Activated CD4-positive, CD25-positive, alpha-beta regulatory T cell treated with anti-CD3 and anti-CD28 coated beads, Interleukin-2, amount 50 U/mL, for 24 hours (primary cell): Measurements from ENCODE around the gene NAXE.
"Not testable (repeated sequence)": the region's sequence is repeated elsewhere in the genome, so short reads cannot be mapped to it uniquely, and the experiment has no call there.

Experiments used
- ATAC-seq, 2 donors: fragments of 150-1000 bp; cut with Tn5 transposase; one replicate each; pipeline ENCODE4 v1.10.0; 2021; ENCODE audit warnings: mild to moderate bottlenecking in 1 of 2, moderate library complexity in 1 of 2

Gene NAXE

DNA sequence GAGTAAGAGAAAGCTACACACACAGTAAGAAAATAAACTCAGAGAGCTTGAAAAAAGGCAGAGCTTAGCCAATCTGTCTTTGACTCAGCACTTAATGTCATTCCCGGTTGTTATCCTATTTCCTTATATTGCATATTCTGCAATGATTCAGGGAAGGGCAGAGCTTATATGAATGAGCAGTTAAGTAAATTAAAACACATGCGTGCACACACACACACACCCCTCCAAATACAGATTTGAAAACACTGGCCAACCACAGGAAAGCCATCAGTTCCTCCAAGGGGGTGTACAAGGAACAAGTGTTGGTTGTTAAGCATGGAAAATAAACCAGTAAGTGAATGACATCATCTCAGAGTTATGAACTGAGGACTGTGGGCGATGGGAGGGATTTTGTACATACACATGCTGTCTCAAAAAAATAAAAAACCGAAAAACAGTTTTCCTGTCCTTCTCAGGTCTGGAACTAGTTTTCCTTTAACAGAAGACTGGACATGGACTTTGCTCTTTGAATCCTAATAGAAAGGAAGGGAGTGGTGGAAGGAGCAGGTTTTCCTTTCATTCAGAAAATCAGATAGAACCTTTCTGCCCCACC, 20.2 kb upstream of the NAXE start:
- ATAC-seq, result no peak

DNA sequence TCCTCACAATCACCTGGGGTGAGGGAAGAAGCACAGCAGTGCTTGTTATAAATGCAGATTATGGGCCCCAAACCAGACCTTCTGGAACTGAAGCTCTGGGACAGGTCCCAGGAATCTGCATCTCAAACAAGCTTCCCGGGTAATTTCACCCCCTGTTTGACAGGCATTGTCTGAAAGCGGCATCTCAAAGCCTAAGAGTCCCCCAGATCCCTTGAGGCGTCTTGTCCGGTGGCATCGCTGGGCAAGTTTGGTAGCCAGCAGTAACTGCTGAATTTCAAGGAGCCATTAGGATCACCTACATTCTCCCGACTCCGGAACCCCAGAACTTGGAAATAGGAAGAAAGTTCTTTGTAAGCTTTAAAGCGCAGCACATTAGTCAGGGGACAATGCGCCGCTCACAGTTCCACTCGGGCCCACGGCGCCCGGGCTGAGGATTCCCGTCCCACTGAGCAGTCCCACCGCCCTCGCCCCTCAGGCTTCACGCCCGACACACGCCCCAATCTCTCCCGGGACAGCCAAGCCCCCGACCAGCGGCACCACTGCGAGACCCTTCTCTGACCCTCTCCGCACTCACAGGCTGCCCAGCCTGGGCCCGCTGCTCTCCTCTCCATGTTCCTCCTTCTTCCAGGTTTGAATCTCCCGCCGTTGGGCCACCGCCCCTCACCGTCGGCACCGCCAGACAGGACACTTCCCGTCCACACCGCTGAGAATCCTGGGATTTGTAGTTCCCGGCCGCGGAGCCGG, 19.5 kb upstream of the NAXE start, which contains the start of gene IQGAP3:
TSS of gene IQGAP3 (minus strand) at position 647 of the 744 bp plus-strand sequence. CDS start at position 611, 36 bp downstream.
- peak; percentile 92 to 96 for ATAC-seq

DNA sequence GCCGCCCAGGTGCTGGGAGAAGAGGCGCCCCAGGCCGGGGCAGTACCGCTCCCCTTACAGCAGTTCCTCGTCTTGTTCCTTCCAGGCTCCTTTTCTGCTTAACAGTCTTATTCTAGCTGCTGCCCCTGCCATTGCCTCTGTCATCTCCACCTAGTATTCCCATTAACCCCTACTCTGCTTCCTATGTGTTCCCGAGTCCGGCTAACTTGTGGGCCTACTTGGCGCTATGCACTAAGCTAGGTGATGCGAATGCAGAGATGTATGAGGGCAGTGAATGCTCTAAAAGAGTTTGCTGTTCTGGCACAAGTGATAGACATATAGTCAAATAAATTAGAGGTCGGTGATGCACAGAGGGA, 18.9 kb upstream of the NAXE start:
- ATAC-seq, result no peak

DNA sequence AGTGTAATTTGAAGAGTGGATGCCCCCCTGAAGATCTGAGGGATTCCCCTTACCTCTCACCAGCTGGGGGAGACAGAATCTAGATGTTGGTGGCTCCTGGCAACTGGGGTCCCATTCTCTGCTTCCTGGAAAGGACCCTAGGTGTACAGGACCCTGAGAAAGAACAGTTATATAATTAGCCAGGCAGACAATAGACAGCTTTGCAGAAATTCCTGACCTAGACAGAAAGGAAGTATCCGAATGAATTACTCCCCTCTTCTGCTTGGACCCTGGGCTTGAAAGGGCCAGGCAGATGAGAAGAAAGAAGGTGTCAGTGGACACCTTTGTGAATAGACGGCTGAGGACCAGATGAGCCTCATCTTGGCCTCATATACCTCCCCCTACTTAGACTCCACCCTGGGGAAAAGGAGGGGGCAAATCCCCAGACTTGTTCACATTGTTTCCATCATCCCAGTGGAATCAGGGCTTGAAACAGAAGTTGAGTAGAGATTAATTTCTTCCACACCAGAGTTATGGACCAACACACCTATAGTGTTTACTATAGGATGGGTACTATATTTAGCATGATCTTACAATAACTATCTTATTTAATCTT, 17.4 kb upstream of the NAXE start:
- no peak for ATAC-seq

DNA sequence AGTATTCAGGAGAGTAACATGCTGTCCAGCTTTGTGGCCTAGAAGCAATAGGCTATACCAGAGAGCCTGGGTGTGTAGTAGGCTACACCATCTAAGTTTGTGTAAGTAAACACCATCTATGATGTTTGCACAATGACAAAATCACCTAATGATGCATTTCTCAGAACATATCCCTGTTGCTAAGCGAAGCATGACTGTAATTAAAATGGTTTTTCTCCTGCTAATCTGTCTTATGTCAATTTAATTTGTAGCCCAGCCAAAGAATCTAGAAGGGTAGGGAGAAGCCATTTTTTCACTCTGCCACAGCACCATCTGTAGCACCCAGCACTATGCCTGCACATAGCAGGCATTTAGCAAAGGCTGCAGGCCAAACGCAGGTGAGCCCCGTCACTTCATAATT, 14.0 kb upstream of the NAXE start:
- ATAC-seq, result no peak

DNA sequence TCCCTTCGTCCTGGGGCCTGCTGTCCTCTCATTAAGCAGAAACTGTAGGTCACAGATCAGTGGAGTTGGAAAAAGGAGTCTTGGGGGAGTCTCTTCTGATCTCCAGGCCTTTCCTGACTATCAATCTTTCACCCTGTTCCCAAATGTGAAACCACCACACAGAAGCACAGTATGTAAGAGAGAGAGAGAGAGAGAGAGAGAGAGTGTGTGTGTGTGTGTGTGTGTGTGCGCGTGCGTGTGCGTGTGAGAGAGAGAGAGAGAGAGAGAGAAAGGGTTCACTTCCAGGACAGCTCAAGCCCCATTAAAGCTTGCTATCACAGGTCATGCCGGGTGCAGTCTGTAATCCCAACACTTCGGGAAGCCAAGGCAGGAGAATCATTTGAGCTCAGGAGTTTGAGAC, 13.5 kb upstream of the NAXE start:
- ATAC-seq, result no peak

DNA sequence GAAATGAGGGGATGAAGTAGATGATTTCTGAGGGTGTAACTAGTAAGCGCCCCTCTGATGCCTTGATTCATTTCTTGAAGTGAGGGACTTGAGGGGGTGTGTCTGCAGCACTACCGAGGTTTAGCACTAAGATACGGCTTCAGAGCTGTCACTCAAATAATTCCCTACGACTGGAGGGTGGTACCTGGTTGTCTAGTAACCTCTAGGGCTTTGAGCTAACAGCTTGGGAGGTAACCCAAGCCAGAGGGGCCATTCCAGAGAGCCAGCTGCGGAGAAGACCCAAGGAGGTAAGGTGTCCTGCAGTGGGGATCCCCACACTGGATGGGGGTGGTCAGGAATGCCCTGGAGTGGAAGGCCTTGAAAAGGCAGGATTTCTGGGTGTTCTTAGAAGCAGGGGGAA, 12.1 kb upstream of the NAXE start, which contains the start of gene TTC24:
TSS of gene TTC24 (plus strand) at position 252 of the 400 bp plus-strand sequence. CDS start 1,642 bp downstream, outside the sequence.
- ATAC-seq, result no peak

DNA sequence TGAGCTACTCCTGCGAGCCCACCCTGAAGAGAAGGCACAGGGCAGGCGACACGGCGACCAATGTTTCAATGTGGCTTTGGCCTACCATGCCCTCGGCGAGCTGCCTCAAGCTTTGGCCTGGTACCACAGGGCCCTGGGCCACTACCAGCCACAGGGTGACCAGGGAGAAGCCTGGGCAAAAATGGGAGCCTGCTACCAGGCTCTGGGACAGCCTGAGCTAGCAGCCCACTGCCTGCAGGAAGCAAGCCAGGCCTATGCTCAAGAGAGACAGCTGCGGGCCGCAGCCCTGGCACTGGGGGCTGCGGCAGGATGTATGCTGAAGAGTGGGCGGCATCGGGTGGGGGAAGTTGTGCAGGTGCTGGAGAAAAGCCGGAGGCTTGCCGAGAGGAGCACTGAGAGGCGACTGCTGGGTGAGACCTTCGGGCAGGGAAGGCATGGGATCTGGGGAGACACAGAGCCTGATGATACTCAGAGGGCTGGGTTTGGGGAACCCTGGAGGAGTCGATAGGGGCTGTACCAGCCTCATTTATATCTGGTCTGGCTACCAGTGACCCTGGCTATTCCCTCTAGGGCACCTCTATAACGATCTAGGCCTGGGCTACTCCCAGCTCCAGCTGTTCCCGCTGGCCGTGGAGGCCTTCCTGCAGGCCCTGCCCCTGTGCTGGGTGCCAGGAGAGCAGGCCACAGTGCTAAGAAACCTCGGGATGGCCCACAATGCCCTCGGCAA, 9.8 kb upstream of the NAXE start:
- peak; percentile 45 to 64 for ATAC-seq

DNA sequence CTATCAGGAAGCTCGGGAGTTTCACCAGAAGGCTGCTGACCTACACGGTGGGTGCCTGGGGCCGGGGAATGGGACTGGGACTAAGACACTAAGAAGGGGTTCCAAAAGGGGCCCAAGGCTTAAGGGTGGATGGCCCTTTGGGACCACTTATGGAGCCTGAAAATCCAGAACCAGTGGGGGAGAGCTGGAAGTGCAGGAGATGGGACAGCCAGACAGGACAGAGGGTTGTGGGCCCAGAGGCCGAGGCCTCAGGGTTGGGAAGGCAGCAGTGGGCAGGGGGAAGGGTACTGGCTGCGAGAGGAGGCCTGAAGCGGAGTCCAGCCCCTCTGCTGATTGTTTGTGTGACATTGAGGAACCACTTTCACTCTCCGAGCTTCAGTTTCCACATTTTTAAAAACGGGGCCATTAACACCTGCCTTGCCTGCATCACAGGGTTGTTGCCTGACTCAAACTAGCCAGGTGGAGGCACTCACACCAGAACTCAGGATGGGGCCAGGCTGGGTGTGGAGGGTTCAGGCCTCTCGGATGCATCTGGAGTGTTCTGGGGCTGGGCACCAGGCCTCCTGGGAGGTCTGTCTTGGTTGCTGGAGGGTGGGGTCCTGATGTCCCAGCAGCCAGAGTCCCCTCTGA, 9.1 kb upstream of the NAXE start:
- ATAC-seq, result peak; percentile 13 to 25

DNA sequence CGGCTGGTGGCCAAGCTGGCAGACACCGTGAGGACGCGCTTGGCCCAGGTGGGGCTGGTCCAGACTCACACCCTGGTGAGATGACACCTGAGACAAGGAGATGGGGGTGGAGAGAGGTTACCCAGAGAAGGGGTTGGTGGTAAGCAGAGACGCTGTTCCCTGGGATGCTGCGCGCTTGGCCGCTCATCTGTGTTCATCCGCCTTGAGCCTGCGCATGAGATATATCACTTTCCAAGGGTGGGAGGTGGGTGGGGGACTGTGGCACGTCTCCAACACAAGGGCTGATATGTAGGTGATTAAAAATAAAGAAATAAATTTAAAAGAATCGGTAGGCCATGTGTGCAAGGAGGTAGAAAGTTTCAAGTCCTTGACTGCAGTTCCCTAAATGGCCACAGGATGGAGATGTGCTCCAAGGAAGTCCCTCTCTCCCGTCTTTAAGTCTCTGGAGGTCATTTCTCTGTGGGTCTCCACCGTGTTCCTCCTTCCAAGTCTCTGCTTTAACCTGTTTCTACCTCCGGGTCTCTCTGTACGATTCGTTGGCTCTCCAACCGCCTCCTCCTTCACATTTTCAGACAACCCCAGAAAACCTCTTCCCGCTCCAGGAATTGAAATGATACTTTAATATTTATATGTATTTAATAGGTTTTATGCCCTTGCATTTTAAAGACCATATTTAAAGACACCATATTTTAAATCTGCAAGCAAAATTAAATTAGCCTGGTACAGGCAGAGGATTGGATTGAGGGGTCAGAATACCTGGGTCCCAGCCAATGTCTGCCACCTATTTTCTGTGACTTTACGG, 7.6 kb upstream of the NAXE start:
- ATAC-seq, result peak in 1 of 2 donors; percentile 56

DNA sequence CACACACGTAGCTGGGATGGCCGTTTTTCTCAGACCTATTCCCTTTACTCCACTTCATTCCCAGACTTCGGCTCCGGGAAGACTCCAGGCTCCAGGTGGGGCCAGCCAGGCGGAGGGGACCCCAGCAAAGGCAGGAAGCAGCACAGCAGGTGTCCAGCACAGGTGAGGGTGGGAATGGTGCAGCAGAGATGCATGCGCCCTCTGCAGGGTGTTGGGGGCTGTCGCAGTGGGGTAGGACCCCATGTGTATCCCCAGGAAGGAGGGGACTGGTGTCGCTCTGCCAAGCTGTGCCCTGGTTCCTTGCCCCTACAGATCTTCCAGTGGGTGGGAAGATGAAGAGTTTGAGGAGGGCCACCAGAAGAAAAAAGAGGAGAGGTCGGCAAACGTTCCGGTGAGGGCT, 6.8 kb upstream of the NAXE start:
- ATAC-seq, result no peak

DNA sequence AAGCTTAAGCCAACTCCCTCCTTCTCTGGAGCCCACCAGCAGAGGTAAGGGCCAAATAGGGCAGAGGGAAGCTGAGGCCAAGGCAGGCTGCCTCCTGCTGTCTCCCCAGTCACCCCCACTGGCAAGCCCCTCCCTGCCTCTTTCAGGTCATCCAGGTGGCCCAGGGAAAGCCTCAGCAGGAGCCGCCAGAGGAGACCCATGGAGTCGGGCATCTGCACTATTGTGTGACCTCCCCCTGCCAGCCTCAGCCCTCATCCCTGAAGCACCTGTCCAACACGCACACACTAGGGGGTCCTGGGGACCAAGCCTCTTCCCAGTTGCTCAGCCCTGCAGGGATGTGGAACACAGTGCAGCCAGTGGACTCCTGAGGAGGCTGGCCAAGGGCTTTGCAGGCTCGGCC, 5.3 kb upstream of the NAXE start:
- ATAC-seq, result no peak

DNA sequence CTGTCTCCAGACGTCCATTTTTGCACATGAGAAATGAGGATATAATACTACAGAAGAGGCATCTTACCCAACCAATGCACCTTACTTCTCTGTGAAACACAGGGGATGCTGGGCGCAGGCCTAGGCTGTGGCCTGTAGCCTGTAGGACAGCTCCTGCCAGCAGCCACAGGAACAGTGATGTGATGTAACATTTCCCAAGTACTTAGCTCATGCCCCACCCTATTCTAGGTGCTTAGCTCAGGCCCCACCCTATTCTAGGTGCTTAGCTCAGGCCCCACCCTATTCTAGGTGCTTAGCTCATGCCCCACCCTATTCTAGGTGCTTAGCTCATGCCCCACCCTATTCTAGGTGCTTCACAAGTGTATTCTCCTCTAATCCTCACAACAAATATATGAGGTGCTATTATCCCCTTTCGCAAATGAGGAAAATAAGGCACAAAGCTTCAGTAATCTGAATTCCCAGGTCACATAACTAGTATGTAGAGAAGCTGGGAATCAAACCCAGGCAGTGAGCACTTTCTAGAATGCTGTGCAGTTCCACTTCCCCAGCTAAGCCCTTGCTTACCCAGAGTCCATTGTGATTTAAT, 4.6 kb upstream of the NAXE start:
- no peak for ATAC-seq

DNA sequence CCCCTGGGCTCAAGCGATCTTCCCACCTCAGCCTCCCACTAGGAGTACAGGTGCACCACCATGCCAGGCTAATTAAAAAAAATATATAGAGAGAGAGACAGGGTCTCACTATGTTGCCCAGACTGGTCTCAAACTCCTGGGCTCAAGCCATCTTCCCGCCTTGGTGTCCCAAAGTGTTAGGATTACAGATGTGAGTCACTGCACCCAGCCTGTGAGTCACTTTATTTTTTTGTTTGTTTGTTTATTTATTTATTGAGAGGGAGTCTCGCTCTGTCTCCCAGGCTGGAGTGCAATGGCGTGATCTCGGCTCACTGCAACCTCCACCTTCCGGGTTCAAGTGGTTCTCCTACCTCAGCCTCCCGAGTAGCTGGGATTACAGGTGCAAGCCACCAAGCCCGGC, 3.6 kb upstream of the NAXE start:
- not testable (repeated sequence) for ATAC-seq

DNA sequence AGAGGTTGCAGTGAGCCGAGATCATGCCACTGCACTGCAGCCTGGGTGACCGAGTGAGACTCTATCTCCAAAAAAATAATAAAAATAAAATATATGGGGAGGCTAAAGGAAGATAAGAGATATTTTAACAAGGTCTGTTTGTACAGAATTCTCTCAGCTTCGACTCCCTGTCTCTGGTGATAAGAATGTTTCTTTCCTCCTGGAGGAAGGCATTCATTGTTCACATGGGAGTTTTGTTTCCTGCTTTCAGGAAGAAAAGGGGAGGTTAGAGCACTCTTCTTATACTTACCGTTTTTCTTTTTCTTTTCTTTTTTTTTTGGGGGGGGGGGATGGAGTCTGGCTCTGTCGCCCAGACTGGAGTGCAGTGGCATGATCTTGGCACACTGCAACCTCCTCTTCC, 2.0 kb upstream of the NAXE start:
- no peak for ATAC-seq

DNA sequence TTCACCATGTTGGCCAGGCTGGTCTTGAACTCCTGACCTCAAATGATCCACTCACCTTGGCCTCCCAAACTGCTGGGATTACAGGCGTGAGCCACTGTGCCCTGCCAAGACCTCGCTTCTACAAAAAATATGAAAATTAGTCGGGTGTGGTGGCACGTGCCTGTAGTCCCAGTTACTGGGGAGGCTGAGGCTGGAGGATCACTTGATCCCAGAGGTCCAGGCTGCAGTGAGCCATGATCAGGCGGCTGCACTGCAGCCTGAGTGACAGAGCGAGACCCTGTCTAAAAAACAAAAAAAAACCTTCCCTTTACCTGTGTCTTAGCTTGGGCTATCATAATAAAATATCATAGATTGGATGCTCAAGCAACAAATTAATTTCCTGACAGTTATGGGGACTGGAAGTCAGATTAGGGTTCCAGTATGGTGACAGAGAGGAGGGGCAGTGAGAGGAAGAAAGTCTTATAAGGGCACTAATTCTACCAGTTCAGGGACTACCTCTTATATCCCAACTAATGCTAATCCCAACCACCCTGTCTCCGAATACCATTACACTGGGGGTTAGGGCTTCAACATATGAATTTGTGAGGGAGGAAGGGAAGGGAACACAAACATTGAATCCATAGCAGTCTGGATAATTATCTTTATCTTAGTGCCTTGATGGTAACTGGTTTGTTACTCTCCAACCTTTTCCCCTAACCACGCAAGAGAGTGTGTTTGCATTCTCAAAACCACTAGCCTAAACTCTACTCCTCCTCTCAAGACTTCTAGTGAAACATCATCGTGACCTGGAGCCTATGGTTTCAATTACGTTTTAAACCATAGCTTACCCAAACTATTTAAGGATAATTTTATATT, 1.0 kb upstream of the NAXE start:
- no peak for ATAC-seq

DNA sequence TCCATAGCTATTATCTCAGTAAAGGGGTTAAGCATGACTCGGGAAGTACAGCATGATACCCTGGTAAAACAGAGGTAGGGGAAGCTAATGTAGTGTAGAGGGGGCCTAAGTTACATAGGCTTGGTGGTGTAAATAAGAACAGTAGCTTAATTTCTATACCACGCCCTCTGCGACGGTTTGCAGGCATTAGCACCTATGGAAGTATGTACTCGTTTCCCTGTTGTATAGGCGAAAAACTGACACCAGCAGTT, 470 bp upstream of the NAXE start:
- peak in 1 of 2 donors; percentile 12 for ATAC-seq

DNA sequence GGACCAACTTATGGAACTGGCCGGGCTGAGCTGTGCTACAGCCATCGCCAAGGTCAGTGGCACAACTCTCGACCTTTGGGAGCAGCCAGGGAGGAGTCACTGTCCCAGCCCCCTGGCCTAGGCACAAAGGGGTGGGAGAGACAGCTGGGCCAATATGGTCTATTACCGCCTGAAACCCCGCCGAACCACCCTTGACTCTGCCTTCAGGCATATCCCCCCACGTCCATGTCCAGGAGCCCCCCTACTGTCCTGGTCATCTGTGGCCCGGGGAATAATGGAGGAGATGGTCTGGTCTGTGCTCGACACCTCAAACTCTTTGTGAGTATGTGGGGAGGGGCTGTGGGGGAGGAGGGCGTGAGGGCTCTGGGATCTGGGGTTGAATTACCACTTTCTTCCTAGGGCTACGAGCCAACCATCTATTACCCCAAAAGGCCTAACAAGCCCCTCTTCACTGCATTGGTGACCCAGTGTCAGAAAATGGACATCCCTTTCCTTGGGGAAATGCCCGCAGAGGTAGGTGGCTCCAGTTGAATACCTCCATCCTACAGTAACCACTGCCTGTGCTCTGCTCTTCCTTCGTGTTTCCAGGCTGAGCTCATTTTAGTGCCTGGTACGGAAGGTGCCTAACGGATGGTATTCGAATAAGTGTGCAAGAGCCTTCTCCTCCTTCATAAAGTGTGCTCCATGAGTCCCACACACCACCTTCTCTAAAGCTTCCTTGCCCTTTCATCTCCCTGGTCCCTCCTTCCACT, 758 bp downstream of the NAXE start:
- no peak for ATAC-seq

DNA sequence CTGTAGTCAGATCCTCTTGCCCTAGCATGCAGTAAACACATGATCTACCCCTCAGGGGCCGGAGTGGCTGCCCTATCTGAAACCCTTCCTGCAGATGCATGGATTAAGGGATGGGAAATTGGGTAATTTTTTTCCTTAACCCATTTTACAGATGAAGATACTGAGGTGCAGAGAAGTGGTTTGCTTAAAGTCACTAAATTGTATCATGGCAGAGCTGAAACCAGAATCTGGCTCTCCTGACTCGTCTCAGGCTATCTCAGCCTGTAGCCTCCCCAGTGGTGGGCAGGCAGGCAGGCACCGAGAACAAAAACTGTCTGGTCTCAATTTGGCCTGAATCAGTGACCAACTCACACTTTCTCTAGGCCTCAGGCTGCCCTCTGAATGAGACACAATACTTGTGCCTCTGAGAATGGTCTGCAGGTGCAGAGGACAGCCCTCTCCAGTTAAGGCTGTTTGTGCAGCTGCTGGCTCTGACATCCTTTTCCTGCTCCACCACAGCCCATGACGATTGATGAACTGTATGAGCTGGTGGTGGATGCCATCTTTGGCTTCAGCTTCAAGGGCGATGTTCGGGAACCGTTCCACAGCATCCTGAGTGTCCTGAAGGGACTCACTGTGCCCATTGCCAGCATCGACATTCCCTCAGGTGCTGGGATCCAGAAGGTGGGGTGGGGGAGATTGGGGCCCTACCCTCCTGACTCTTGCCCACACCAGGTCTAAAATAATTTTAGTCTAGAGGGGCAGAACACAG, 1.5 kb downstream of the NAXE start:
- ATAC-seq, result no peak

DNA sequence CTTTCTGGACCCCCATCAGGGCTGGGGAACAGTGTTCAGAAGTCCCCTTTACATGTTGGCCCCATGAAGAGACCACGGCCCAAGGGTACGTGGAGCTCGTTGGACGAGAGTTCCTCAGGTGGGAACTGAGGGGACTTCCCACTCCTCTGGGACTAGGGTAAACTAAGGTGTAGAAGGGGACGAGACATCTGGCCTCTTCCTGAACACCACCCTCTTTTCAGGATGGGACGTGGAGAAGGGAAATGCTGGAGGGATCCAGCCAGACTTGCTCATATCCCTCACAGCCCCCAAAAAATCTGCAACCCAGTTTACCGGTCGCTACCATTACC, 2.0 kb downstream of the NAXE start:
- no peak for ATAC-seq
